ENCODE measurements around the gene PCDH9. TPM values are rescaled to one million over a fixed set of nuclear protein-coding genes. Genes with fewer than 3 reads are reported as not detected.

Gene PCDH9
- total and polyA plus RNA-seq, 2 experiments from 2014 or later = 0.31 to 0.52 TPM

DNA sequence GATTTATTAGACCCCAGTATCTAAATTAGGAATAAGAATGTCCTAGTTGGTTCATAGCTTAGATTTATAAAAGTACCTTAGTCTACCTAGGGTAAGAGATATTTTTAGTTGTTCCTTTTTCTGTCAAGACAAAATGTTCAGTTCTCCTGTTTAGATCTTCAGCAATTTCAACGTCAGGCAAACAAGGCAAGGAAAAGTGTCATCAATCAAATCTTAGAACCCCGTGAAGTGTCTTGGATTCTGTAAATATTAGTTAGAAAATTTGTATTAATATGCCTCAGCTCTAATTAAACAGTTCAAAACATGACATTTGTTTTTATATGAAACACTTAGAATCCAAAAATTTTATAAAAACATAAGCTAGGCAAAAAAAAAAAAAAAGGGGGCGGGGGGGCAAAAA lies 296.6 kb downstream of the PCDH9 start:
- Histone ChIP-seq H4K20me1 (replicated peaks; ENCODE audit: insufficient read depth) (no peaks in the 10 kb centered on the region), H3K79me2 (replicated peaks; ENCODE audit: insufficient read depth) (no peaks in the 10 kb centered on the region), H3K27ac (ENCODE audit: low read depth) (no peak overlapping the region), H3K4me2 (no peak overlapping the region), H2AFZ (no peak overlapping the region), H3F3A (replicated peaks; ENCODE audit: low read depth) (no peaks in the 10 kb centered on the region), H3K27me3 (ENCODE audit: insufficient read depth) (no peaks in the 10 kb centered on the region), H3K4me1 (ENCODE audit: insufficient read depth) (no peaks in the 10 kb centered on the region), H3K36me3 (ENCODE audit: insufficient read depth) (no peaks in the 10 kb centered on the region), H3K9me2 (ENCODE audit: insufficient read depth) (no peaks in the 10 kb centered on the region), H3K4me3 (no peak overlapping the region)
- Mint-ChIP-seq H3K36me3 (ENCODE audit: low read depth) (no peaks in the 10 kb centered on the region), H3K27me3 (ENCODE audit: insufficient read depth, low read depth, poor library complexity) (no peaks in the 10 kb centered on the region), H3K4me3 (no peak overlapping the region), H3K4me1 (no peaks in the 10 kb centered on the region), H3K9me3 (no peaks in the 10 kb centered on the region), H3K27ac (peak overlapping the region; percentile 66)
- TF ChIP-seq ZNF331 (CRISPR knock-in tag; IDR thresholded peaks at IDR 0.05; ENCODE audit: low read depth) = no peak
- TF ChIP-seq, protein P1, sequence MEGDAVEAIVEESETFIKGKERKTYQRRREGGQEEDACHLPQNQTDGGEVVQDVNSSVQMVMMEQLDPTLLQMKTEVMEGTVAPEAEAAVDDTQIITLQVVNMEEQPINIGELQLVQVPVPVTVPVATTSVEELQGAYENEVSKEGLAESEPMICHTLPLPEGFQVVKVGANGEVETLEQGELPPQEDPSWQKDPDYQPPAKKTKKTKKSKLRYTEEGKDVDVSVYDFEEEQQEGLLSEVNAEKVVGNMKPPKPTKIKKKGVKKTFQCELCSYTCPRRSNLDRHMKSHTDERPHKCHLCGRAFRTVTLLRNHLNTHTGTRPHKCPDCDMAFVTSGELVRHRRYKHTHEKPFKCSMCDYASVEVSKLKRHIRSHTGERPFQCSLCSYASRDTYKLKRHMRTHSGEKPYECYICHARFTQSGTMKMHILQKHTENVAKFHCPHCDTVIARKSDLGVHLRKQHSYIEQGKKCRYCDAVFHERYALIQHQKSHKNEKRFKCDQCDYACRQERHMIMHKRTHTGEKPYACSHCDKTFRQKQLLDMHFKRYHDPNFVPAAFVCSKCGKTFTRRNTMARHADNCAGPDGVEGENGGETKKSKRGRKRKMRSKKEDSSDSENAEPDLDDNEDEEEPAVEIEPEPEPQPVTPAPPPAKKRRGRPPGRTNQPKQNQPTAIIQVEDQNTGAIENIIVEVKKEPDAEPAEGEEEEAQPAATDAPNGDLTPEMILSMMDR (conservative IDR thresholded peaks at IDR 0.05; ENCODE audit: low read depth in 2 of 2) = no peak
- TF ChIP-seq, protein P2, sequence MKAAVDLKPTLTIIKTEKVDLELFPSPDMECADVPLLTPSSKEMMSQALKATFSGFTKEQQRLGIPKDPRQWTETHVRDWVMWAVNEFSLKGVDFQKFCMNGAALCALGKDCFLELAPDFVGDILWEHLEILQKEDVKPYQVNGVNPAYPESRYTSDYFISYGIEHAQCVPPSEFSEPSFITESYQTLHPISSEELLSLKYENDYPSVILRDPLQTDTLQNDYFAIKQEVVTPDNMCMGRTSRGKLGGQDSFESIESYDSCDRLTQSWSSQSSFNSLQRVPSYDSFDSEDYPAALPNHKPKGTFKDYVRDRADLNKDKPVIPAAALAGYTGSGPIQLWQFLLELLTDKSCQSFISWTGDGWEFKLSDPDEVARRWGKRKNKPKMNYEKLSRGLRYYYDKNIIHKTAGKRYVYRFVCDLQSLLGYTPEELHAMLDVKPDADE (IDR thresholded peaks at IDR 0.05) = no peak
- no peak for TF ChIP-seq JUNB (IDR thresholded peaks at IDR 0.05; ENCODE audit: unreplicated experiment)
- TF ChIP-seq CREB1 (CRISPR knock-in tag; IDR thresholded peaks at IDR 0.05; ENCODE audit: low read depth) = no peak
- no peak for TF ChIP-seq EZH2 (IDR thresholded peaks at IDR 0.05; ENCODE audit: low read depth, unreplicated experiment)
- TF ChIP-seq STAT1 (IDR thresholded peaks at IDR 0.05; ENCODE audit: unreplicated experiment) = no peak
- TF ChIP-seq NANOG (IDR thresholded peaks at IDR 0.05; ENCODE audit: borderline replicate concordance) = no peak
- TF ChIP-seq ZNF114 (CRISPR knock-in tag; IDR thresholded peaks at IDR 0.05) = no peak
- TF ChIP-seq, protein P3, sequence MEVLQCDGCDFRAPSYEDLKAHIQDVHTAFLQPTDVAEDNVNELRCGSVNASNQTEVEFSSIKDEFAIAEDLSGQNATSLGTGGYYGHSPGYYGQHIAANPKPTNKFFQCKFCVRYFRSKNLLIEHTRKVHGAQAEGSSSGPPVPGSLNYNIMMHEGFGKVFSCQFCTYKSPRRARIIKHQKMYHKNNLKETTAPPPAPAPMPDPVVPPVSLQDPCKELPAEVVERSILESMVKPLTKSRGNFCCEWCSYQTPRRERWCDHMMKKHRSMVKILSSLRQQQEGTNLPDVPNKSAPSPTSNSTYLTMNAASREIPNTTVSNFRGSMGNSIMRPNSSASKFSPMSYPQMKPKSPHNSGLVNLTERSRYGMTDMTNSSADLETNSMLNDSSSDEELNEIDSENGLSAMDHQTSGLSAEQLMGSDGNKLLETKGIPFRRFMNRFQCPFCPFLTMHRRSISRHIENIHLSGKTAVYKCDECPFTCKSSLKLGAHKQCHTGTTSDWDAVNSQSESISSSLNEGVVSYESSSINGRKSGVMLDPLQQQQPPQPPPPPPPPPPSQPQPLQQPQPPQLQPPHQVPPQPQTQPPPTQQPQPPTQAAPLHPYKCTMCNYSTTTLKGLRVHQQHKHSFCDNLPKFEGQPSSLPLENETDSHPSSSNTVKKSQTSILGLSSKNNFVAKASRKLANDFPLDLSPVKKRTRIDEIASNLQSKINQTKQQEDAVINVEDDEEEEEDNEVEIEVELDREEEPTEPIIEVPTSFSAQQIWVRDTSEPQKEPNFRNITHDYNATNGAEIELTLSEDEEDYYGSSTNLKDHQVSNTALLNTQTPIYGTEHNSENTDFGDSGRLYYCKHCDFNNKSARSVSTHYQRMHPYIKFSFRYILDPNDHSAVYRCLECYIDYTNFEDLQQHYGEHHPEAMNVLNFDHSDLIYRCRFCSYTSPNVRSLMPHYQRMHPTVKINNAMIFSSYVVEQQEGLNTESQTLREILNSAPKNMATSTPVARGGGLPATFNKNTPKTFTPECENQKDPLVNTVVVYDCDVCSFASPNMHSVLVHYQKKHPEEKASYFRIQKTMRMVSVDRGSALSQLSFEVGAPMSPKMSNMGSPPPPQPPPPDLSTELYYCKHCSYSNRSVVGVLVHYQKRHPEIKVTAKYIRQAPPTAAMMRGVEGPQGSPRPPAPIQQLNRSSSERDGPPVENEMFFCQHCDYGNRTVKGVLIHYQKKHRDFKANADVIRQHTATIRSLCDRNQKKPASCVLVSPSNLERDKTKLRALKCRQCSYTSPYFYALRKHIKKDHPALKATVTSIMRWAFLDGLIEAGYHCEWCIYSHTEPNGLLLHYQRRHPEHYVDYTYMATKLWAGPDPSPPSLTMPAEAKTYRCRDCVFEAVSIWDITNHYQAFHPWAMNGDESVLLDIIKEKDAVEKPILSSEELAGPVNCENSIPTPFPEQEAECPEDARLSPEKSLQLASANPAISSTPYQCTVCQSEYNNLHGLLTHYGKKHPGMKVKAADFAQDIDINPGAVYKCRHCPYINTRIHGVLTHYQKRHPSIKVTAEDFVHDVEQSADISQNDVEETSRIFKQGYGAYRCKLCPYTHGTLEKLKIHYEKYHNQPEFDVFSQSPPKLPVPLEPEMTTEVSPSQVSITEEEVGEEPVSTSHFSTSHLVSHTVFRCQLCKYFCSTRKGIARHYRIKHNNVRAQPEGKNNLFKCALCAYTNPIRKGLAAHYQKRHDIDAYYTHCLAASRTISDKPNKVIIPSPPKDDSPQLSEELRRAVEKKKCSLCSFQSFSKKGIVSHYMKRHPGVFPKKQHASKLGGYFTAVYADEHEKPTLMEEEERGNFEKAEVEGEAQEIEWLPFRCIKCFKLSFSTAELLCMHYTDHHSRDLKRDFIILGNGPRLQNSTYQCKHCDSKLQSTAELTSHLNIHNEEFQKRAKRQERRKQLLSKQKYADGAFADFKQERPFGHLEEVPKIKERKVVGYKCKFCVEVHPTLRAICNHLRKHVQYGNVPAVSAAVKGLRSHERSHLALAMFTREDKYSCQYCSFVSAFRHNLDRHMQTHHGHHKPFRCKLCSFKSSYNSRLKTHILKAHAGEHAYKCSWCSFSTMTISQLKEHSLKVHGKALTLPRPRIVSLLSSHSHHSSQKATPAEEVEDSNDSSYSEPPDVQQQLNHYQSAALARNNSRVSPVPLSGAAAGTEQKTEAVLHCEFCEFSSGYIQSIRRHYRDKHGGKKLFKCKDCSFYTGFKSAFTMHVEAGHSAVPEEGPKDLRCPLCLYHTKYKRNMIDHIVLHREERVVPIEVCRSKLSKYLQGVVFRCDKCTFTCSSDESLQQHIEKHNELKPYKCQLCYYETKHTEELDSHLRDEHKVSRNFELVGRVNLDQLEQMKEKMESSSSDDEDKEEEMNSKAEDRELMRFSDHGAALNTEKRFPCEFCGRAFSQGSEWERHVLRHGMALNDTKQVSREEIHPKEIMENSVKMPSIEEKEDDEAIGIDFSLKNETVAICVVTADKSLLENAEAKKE (CRISPR knock-in tag; IDR thresholded peaks at IDR 0.05) = no peak
- no peak for TF ChIP-seq POLR2AphosphoS5 (IDR thresholded peaks at IDR 0.05; ENCODE audit: low read depth)
- no peak for TF ChIP-seq EZH2phosphoT487 (IDR thresholded peaks at IDR 0.05; ENCODE audit: unreplicated experiment)
- TF ChIP-seq, protein P4, sequence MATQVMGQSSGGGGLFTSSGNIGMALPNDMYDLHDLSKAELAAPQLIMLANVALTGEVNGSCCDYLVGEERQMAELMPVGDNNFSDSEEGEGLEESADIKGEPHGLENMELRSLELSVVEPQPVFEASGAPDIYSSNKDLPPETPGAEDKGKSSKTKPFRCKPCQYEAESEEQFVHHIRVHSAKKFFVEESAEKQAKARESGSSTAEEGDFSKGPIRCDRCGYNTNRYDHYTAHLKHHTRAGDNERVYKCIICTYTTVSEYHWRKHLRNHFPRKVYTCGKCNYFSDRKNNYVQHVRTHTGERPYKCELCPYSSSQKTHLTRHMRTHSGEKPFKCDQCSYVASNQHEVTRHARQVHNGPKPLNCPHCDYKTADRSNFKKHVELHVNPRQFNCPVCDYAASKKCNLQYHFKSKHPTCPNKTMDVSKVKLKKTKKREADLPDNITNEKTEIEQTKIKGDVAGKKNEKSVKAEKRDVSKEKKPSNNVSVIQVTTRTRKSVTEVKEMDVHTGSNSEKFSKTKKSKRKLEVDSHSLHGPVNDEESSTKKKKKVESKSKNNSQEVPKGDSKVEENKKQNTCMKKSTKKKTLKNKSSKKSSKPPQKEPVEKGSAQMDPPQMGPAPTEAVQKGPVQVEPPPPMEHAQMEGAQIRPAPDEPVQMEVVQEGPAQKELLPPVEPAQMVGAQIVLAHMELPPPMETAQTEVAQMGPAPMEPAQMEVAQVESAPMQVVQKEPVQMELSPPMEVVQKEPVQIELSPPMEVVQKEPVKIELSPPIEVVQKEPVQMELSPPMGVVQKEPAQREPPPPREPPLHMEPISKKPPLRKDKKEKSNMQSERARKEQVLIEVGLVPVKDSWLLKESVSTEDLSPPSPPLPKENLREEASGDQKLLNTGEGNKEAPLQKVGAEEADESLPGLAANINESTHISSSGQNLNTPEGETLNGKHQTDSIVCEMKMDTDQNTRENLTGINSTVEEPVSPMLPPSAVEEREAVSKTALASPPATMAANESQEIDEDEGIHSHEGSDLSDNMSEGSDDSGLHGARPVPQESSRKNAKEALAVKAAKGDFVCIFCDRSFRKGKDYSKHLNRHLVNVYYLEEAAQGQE (IDR thresholded peaks at IDR 0.05; ENCODE audit: unreplicated experiment) = no peak
- no peak for ATAC-seq
- DNase-seq (ENCODE audit: low spot score) = no peak

Data from GM23338 (cell line).